Adrenal gland (tissue), 12 donors: ENCODE results near the gene HIVEP1. TPM values are rescaled to one million over a fixed set of nuclear protein-coding genes. Genes with fewer than 3 reads are reported as not detected.
"Not testable (repeated sequence)": the region's sequence is repeated elsewhere in the genome, so short reads cannot be mapped to it uniquely, and the experiment has no call there.

ENCODE experiments used
- DNase-seq, 7 donors: peaks; one replicate each; pipeline ENCODE4 v3.0.0-alpha.2; 2019 to 2020
- H3K27ac ChIP-seq, 5 donors: fragments of 200-600 bp; sonication (generic) in 4 of 5; 1 replicate in 3 of 5; 2 replicates in 2 of 5; pipeline versions ENCODE4 v1.5.1 to v1.8.0; 2016 to 2020; ENCODE audit warnings: mild to moderate bottlenecking in 1 of 5
- H3K27me3 ChIP-seq: fragments of 200-600 bp; 2 replicates; pipeline ENCODE4 v1.8.0; 2021
- H3K36me3 ChIP-seq, 2 donors: fragments of 200-600 bp; replicated peaks in 1 of 2; 1 replicate in 1 of 2; 2 replicates in 1 of 2; pipeline versions ENCODE4 v1.5.1 to v1.8.0; 2018 to 2022
- H3K4me1 ChIP-seq, 2 donors: fragments of 200-600 bp; replicated peaks in 1 of 2; 1 replicate in 1 of 2; 2 replicates in 1 of 2; pipeline versions ENCODE4 v1.5.1 to v1.8.0; 2018 to 2021
- H3K4me3 ChIP-seq, 4 donors: fragments of 200-600 bp; sonication (generic) in 3 of 4; one replicate each; pipeline ENCODE4 v1.5.1; 2016 to 2018
- H3K9me3 ChIP-seq, 3 donors: fragments of 200-600 bp; sonication (generic) in 1 of 3; replicated peaks in 1 of 3; 1 replicate in 2 of 3; 2 replicates in 1 of 3; pipeline versions ENCODE4 v1.5.1 to v1.8.0; 2016 to 2021
- POLR2A ChIP-seq, 2 donors: fragments of 450-650 bp; IDR thresholded peaks; one replicate each; pipeline ENCODE4 v1.6.1; 2017; ENCODE audit warnings: antibody characterized with exemption in 2 of 2, mild to moderate bottlenecking in 2 of 2, moderate library complexity in 1 of 2
- WGBS, 4 donors: extraction: QIAGEN DNeasy Blood & Tissue Kit in 2 of 4; methylation state at CpG; one replicate each; pipeline versions ENCODE4 v1.1.5 to v1.1.7; 2013 to 2017; 5-methylcytosine and 5-hydroxymethylcytosine counted together
- intact Hi-C, 2 donors: fragments of 100-400 bp; cut with DNase I; formaldehyde crosslinking; loops; one replicate each; pipeline versions ENCODE4 v1.14.1 to v1.15.0; 2022 to 2023
- polyA plus RNA-seq, 3 donors: library from polyadenylated mRNA; stranded (reverse); fragments of 200-250 nt in 2 of 3; fragments of 350-450 nt in 1 of 3; fragmentation: Illumina TruSeq in 1 of 3; extraction: RNeasy Lipid Tissue Mini Kit (QIAGEN cat#74804) in 1 of 3; gene quantifications; one replicate each; pipeline ENCODE4 v1.2.3, GENCODE V29; 2013 to 2014
- total RNA-seq, 9 donors: library from RNA; depleted of rRNA in 4 of 9; stranded (reverse); fragments of >200 nt in 4 of 9; fragments of 120-200 nt in 1 of 9; fragmentation: NEBNext Ultra II Directional in 1 of 9; extraction: Animal tissue kit (Norgen Biotek cat#: 25700) in 1 of 9; gene quantifications; one replicate each; pipeline versions ENCODE4 v1.1.0 to v1.2.4, GENCODE V29; 2013 to 2023
- TF ChIP-seq, protein P1 (sequence below), 6 experiments: fragments of 450-650 bp in 4 of 6; fragments of 200-600 bp in 2 of 6; sonication (generic) in 1 of 6; IDR thresholded peaks; 1 replicate in 5 of 6; 2 replicates in 1 of 6; pipeline versions ENCODE4 v1.5.1 to v1.8.0; 2016 to 2021; ENCODE audit warnings: antibody characterized with exemption in 6 of 6, mild to moderate bottlenecking in 2 of 6, moderate library complexity in 1 of 6
- donor health status: healthy with polysubstance abuse.
- donor health status: Bipolar disorder and iron deficiency.
- donor health status: DM: yes; HTN: yes; CAD: no.
- donor health status: DM: no; HTN: no; CAD: no.
- donor health status: DM: no; HTN: no; CAD: no.
- donor health status: DM: yes; HTN: yes; CAD: no.

Gene HIVEP1
- total and polyA plus RNA-seq, 12 donors = 3.6 to 22.3 (median 11.9) TPM

DNA sequence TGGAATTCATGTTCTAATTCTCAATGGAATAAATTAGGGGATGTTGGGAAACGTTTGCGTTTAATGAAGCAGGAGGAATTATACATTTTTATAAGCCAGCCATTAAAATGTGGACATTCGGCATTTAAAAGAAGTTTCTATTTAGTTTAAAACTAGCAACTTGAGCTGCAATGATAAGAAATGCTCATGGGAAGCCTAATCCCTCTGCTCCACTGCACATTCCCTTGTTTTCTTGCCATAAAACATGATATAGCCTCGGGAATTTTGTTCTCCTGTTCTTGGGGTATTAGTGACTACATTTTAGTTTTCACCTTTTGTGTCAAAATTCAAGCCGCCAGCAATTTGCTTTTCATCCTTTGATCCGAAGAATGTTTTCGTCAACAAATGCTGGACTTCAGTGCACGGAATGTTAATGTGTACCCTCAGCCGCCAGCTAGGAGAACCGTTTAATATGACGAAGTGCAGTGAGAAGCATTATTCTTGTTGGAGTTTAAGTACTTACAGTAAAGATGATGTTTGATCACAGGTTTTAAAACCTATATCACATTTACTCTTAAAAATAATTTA, 137.9 kb downstream of the HIVEP1 start:
- no peaks in the 10 kb centered on the region for H3K36me3 ChIP-seq
- TF ChIP-seq, protein P1, sequence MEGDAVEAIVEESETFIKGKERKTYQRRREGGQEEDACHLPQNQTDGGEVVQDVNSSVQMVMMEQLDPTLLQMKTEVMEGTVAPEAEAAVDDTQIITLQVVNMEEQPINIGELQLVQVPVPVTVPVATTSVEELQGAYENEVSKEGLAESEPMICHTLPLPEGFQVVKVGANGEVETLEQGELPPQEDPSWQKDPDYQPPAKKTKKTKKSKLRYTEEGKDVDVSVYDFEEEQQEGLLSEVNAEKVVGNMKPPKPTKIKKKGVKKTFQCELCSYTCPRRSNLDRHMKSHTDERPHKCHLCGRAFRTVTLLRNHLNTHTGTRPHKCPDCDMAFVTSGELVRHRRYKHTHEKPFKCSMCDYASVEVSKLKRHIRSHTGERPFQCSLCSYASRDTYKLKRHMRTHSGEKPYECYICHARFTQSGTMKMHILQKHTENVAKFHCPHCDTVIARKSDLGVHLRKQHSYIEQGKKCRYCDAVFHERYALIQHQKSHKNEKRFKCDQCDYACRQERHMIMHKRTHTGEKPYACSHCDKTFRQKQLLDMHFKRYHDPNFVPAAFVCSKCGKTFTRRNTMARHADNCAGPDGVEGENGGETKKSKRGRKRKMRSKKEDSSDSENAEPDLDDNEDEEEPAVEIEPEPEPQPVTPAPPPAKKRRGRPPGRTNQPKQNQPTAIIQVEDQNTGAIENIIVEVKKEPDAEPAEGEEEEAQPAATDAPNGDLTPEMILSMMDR (IDR thresholded peaks at IDR 0.05) = no peak
- TF ChIP-seq POLR2A (IDR thresholded peaks at IDR 0.05) = no peak
- intact Hi-C loops = no loop called here
- H3K4me1 ChIP-seq = no peaks in the 10 kb centered on the region
- no peak overlapping the region for H3K27ac ChIP-seq
- DNase-seq = no peak
- 79 to 85% (median 82%) methylated on average over 11 of the region's 11 CpGs for WGBS, 4 donors
- H3K27me3 ChIP-seq = no peaks in the 10 kb centered on the region
- no peak overlapping the region for H3K4me3 ChIP-seq
- H3K9me3 ChIP-seq = no peaks in the 10 kb centered on the region

- Histone ChIP-seq H3K27ac (no peak overlapping the region), H3K9me3 (no peaks in the 10 kb centered on the region), H3K36me3 (no peaks in the 10 kb centered on the region), H3K27me3 (no peaks in the 10 kb centered on the region), H3K4me1 (no peaks in the 10 kb centered on the region), H3K4me3 (no peak overlapping the region)
- intact Hi-C loops = no loop called here
- no peak for TF ChIP-seq POLR2A (IDR thresholded peaks at IDR 0.05)
- TF ChIP-seq, protein P1 (IDR thresholded peaks at IDR 0.05) = peak in 5 of 6 experiments; percentile 23 to 44 (median 41)
- WGBS, 4 donors = 53 to 71% (median 55%) methylated on average over 7 of the region's 7 CpGs
- DNase-seq = peak in 2 of 7 donors; percentile 23 to 27
These were observed 138.8 kb downstream of the HIVEP1 start for GRCh38 chr6:12150812-12151432.

GRCh38 chr6:12151433-12151820, 139.3 kb downstream of the HIVEP1 start:
- H3K4me3 ChIP-seq = no peak overlapping the region
- no peak overlapping the region for H3K27ac ChIP-seq
- TF ChIP-seq POLR2A (IDR thresholded peaks at IDR 0.05) = no peak
- TF ChIP-seq, protein P1 (IDR thresholded peaks at IDR 0.05) = no peak
- H3K4me1 ChIP-seq = no peaks in the 10 kb centered on the region
- no peak for DNase-seq
- no peaks in the 10 kb centered on the region for H3K36me3 ChIP-seq
- H3K27me3 ChIP-seq = no peaks in the 10 kb centered on the region
- WGBS, 4 donors = 95 to 100% (median 98%) methylated on average over 2 of the region's 2 CpGs
- intact Hi-C loops = no loop called here
- no peaks in the 10 kb centered on the region for H3K9me3 ChIP-seq

GRCh38 chr6:12152023-12152970, 140.2 kb downstream of the HIVEP1 start:
- H3K4me1 ChIP-seq = no peaks in the 10 kb centered on the region
- no peak overlapping the region for H3K27ac ChIP-seq
- no peak for TF ChIP-seq POLR2A (IDR thresholded peaks at IDR 0.05)
- TF ChIP-seq, protein P1 (IDR thresholded peaks at IDR 0.05) = no peak
- H3K4me3 ChIP-seq = no peak overlapping the region
- no peaks in the 10 kb centered on the region for H3K9me3 ChIP-seq
- intact Hi-C loops = no loop called here
- H3K36me3 ChIP-seq = no peaks in the 10 kb centered on the region
- no peak for DNase-seq
- no peaks in the 10 kb centered on the region for H3K27me3 ChIP-seq
- WGBS, 4 donors = 83 to 91% (median 86%) methylated on average over 8 to 9 of the region's 9 CpGs

DNA sequence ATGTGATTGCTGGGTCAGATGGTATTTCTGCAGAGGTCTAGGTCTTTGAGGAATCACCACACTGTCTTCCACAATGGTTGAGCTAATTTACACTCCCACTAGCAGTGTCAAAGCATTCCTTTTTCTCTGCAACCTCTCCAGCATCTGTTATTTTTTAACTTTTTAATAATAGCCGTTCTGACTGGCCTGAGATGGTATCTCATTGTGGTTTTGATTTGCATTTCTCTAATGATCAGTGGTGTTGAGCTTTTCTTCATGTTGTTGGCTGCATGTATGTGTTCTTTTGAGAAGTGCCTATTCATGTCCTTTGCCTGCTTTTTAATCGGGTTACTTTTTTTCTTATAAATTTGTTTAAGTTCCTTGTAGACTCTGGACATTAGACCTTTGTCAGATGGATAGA, 143.7 kb downstream of the HIVEP1 start:
- intact Hi-C loops, H3K9me3 ChIP-seq, H3K4me1 ChIP-seq, H3K4me3 ChIP-seq, H3K27me3 ChIP-seq, H3K36me3 ChIP-seq, DNase-seq, H3K27ac ChIP-seq: not testable (repeated sequence)
- 91 to 100% (median 94%) methylated on average over 2 of the region's 2 CpGs for WGBS, 4 donors
